Small intestine (tissue), 7 donors: ENCODE measurements around the gene GFRA1. TPM values are rescaled to one million over a fixed set of nuclear protein-coding genes. Genes with fewer than 3 reads are reported as not detected.

Experiments
- DNase-seq, 2 donors: peaks; one replicate each; pipeline versions ENCODE4 v3.0.0 to v3.0.0-alpha.2; 2013
- FAIRE-seq: peaks from 2 replicates; lab custom pipeline; 2012; peaks lifted over from hg19 to GRCh38; lab: Jason Lieb, UNC
- H3K27ac ChIP-seq, 3 donors: one replicate each; pipeline ENCODE4 v1.5.1; 2013; ENCODE audit warnings: low read length in 2 of 3, mild to moderate bottlenecking in 2 of 3, control low read depth in 1 of 3, inconsistent platforms in 1 of 3, low read depth in 1 of 3, moderate library complexity in 1 of 3
- H3K27me3 ChIP-seq, 3 donors: one replicate each; pipeline ENCODE4 v1.6.1; 2013; ENCODE audit warnings: low read length in 3 of 3, inconsistent platforms in 1 of 3; ENCODE audit not compliant: control insufficient read depth in 3 of 3, insufficient read depth in 3 of 3
- H3K36me3 ChIP-seq, 3 donors: one replicate each; pipeline ENCODE4 v1.6.1; 2013; ENCODE audit warnings: low read length in 3 of 3, inconsistent platforms in 1 of 3, low read depth in 1 of 3, mild to moderate bottlenecking in 1 of 3, moderate library complexity in 1 of 3; ENCODE audit not compliant: control insufficient read depth in 3 of 3, insufficient read depth in 2 of 3
- H3K4me1 ChIP-seq, 3 donors: one replicate each; pipeline ENCODE4 v1.6.1; 2013; ENCODE audit warnings: low read length in 2 of 3, inconsistent platforms in 1 of 3, low read depth in 1 of 3, mild to moderate bottlenecking in 1 of 3, moderate library complexity in 1 of 3; ENCODE audit not compliant: control insufficient read depth in 3 of 3, insufficient read depth in 2 of 3
- H3K4me3 ChIP-seq, 3 donors: one replicate each; pipeline ENCODE4 v1.5.1; 2013; ENCODE audit warnings: low read length in 3 of 3, control low read depth in 1 of 3, inconsistent platforms in 1 of 3, low read depth in 1 of 3, mild to moderate bottlenecking in 1 of 3, moderate library complexity in 1 of 3
- H3K9me3 ChIP-seq, 2 donors: one replicate each; pipeline ENCODE4 v1.6.1; 2013; ENCODE audit warnings: low read depth in 1 of 2, low read length in 1 of 2; ENCODE audit not compliant: control insufficient read depth in 2 of 2, insufficient read depth in 1 of 2
- WGBS, 3 donors: extraction: QIAGEN DNeasy Blood & Tissue Kit; methylation state at CpG; one replicate each; pipeline ENCODE4 v1.1.7; 2013; 5-methylcytosine and 5-hydroxymethylcytosine counted together
- polyA plus RNA-seq, 4 donors: library from polyadenylated mRNA; stranded (reverse) in 3 of 4; unstranded in 1 of 4; fragments of 200-250 nt in 3 of 4; fragments of 120-200 nt in 1 of 4; gene quantifications; one replicate each; pipeline versions ENCODE4 v1.2.1 to v1.2.3, GENCODE V29; 2013
- donor health status: healthy with polysubstance abuse.
- donor health status: control.
- donor health status: control.
- donor health status: Bipolar disorder and iron deficiency.
- donor health status: healthy.

GFRA1 gene
- polyA plus RNA-seq, 4 donors: 0.22 to 7.4 (median 1.6) TPM

- no peaks in the 10 kb centered on the region for H3K4me1 ChIP-seq
- FAIRE-seq: no peak
Measured at GRCh38 chr10:116083226-116083762, 189.7 kb downstream of the GFRA1 start.

GRCh38 chr10:116082762-116083161 lies 190.2 kb downstream of the GFRA1 start:
- H3K27me3 ChIP-seq: no peaks in the 10 kb centered on the region
- 78 to 87% (median 78%) methylated on average over 3 of the region's 3 CpGs for WGBS, 3 donors
- H3K4me1 ChIP-seq: no peaks in the 10 kb centered on the region
- H3K27ac ChIP-seq: no peak overlapping the region
- H3K9me3 ChIP-seq: no peaks in the 10 kb centered on the region
- H3K4me3 ChIP-seq: no peak overlapping the region
- no peak for FAIRE-seq
- no peak for DNase-seq
- no peaks in the 10 kb centered on the region for H3K36me3 ChIP-seq

More at GRCh38 chr10:116083226-116083762, 189.7 kb downstream of the GFRA1 start:
- WGBS, 3 donors: 80 to 85% (median 82%) methylated on average over 8 of the region's 8 CpGs
- DNase-seq: no peak
- Histone ChIP-seq H3K27me3 (no peaks in the 10 kb centered on the region), H3K9me3 (no peaks in the 10 kb centered on the region), H3K27ac (no peak overlapping the region), H3K36me3 (no peaks in the 10 kb centered on the region), H3K4me3 (no peak overlapping the region)

GRCh38 chr10:116082206-116082605 lies 190.8 kb downstream of the GFRA1 start:
- H3K27ac ChIP-seq: no peak overlapping the region
- H3K36me3 ChIP-seq: no peaks in the 10 kb centered on the region
- no peak overlapping the region for H3K4me3 ChIP-seq
- DNase-seq (no peak), FAIRE-seq (no peak)
- no peaks in the 10 kb centered on the region for H3K9me3 ChIP-seq
- no peaks in the 10 kb centered on the region for H3K27me3 ChIP-seq
- no peaks in the 10 kb centered on the region for H3K4me1 ChIP-seq
- WGBS, 3 donors: 74 to 85% (median 83%) methylated on average over 8 of the region's 8 CpGs

- 65 to 83% (median 67%) methylated on average over 4 of the region's 4 CpGs for WGBS, 3 donors
- no peaks in the 10 kb centered on the region for H3K36me3 ChIP-seq
- no peaks in the 10 kb centered on the region for H3K4me1 ChIP-seq
- no peak overlapping the region for H3K27ac ChIP-seq
- no peaks in the 10 kb centered on the region for H3K27me3 ChIP-seq
- no peak overlapping the region for H3K4me3 ChIP-seq
- FAIRE-seq (no peak), DNase-seq (no peak)
- no peaks in the 10 kb centered on the region for H3K9me3 ChIP-seq
Measured at GRCh38 chr10:116080553-116080952, 192.5 kb downstream of the GFRA1 start.

GRCh38 chr10:116079355-116079754 lies 193.7 kb downstream of the GFRA1 start:
- WGBS, 3 donors: 83 to 91% (median 85%) methylated on average over 9 of the region's 9 CpGs
- H3K9me3 ChIP-seq: no peaks in the 10 kb centered on the region
- H3K27me3 ChIP-seq: no peaks in the 10 kb centered on the region
- no peaks in the 10 kb centered on the region for H3K4me1 ChIP-seq
- no peak for DNase-seq
- H3K36me3 ChIP-seq: no peaks in the 10 kb centered on the region
- no peak for FAIRE-seq
- H3K4me3 ChIP-seq: no peak overlapping the region
- no peak overlapping the region for H3K27ac ChIP-seq

- H3K4me3 ChIP-seq: no peak overlapping the region
- FAIRE-seq (no peak), DNase-seq (no peak)
- no peaks in the 10 kb centered on the region for H3K4me1 ChIP-seq
- H3K27ac ChIP-seq: no peak overlapping the region
- WGBS, 3 donors: 74 to 78% (median 77%) methylated on average over 3 of the region's 3 CpGs
- no peaks in the 10 kb centered on the region for H3K36me3 ChIP-seq
- H3K9me3 ChIP-seq: no peaks in the 10 kb centered on the region
- no peaks in the 10 kb centered on the region for H3K27me3 ChIP-seq
Measured at GRCh38 chr10:116076621-116077020, 196.4 kb downstream of the GFRA1 start.

- Histone ChIP-seq H3K36me3 (no peaks in the 10 kb centered on the region), H3K27me3 (no peaks in the 10 kb centered on the region), H3K9me3 (no peaks in the 10 kb centered on the region), H3K4me3 (no peak overlapping the region), H3K27ac (no peak overlapping the region), H3K4me1 (no peaks in the 10 kb centered on the region)
- no peak for FAIRE-seq
- DNase-seq: no peak
- 80 to 83% (median 82%) methylated on average over 7 of the region's 7 CpGs for WGBS, 3 donors
Measured at GRCh38 chr10:116073510-116073909, 199.5 kb downstream of the GFRA1 start.

- Histone ChIP-seq H3K27ac (no peak overlapping the region), H3K4me3 (no peak overlapping the region), H3K27me3 (no peaks in the 10 kb centered on the region), H3K36me3 (no peaks in the 10 kb centered on the region), H3K4me1 (no peaks in the 10 kb centered on the region), H3K9me3 (no peaks in the 10 kb centered on the region)
- WGBS, 3 donors: 71 to 74% (median 72%) methylated on average over 5 of the region's 5 CpGs
- no peak for FAIRE-seq
- DNase-seq: no peak
Measured at GRCh38 chr10:116073001-116073400, 200.0 kb downstream of the GFRA1 start.
